Fibroblast of lung (primary cell): ENCODE measurements around the gene RBMS1.

Experiments used
- CTCF ChIP-seq, 2 donors: IDR thresholded peaks in 1 of 2; conservative IDR thresholded peaks in 1 of 2; 1 replicate in 1 of 2; 2 replicates in 1 of 2; pipeline ENCODE4 v1.5.1; 2011 to 2012; ENCODE audit warnings: low read length in 2 of 2, control low read depth in 1 of 2, inconsistent platforms in 1 of 2, low read depth in 1 of 2, mild to moderate bottlenecking in 1 of 2
- EZH2 ChIP-seq: IDR thresholded peaks from 2 replicates; pipeline ENCODE4 v1.5.1; 2012; ENCODE audit warnings: low read length, control low read depth, mild to moderate bottlenecking; ENCODE audit errors: missing control alignments

GRCh38 chr2:160372010-160372356 lies 121.6 kb downstream of the RBMS1 start:
- no peak for TF ChIP-seq EZH2
- no peak for TF ChIP-seq CTCF (conservative IDR thresholded peaks at IDR 0.05 in 1 of 2, IDR thresholded peaks at IDR 0.05 in 1 of 2; ENCODE audit: low read depth in 1 of 2, low read length in 2 of 2)
